Activated T-cell treated with anti-CD3 and anti-CD28 coated beads, Interleukin-2, amount 50 U/mL, for 1 hour (primary cell): Measurements from ENCODE around the gene KRTAP25-1.

Experiments used
- DNase-seq: peaks from one replicate; pipeline ENCODE4 v3.0.0-alpha.2; 2020

KRTAP25-1 gene

DNA sequence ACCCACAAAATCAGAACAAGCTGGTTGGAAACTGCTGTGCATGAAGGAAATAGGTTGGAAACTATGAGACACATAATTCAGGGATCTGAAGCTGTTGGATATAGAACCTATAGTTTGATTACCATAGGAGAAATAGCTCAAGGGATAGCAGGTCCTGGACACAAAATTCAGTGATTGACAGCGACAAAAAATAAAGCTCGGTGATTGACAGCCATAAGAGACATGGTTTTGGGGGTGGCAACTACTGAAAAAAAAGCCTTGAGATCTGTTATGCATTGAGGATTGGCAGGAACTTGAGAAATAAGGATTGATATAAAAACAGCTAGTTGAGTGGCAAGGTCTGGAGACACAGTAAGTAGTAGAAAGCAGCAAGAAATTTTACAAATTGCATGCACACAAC, at the start of gene KRTAP25-1:
Gene KRTAP25-1, minus strand, starts transcription at position 300 of the 400 bp plus-strand sequence. Its CDS starts 24 bp downstream, at position 276.
- DNase-seq: no peak

- DNase-seq: no peak
These were observed 49.4 kb upstream of the KRTAP25-1 start for GRCh38 chr21:30338717-30339116.

DNA sequence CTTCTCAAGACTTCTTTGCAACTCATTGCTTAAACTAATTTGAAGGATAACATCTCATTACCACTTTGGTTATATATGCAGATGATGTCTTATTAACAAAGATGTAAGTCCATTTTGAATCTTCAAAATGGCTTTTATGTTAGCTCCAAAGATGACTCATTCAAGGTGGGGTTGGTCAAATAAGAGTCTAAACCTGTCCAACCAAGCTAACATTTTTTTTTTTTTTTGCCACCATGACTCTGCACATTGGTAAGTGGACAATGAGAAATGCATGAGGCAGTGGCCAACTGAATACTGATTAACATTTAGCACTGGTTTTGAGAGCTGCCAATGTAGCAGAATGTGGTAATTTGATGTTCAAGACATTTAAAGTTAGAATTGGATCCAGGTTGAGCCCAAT, 48.5 kb upstream of the KRTAP25-1 start:
- no peak for DNase-seq

- DNase-seq: no peak
These were observed 48.0 kb upstream of the KRTAP25-1 start, which contains the start of gene KRTAP27-1 for GRCh38 chr21:30337276-30337744. KRTAP27-1 (minus strand) TSS chr21:30337694; CDS start chr21:30337668, 26 bp downstream.

GRCh38 chr21:30336596-30336995, 47.3 kb upstream of the KRTAP25-1 start:
- DNase-seq: no peak

GRCh38 chr21:30333736-30334135, 44.4 kb upstream of the KRTAP25-1 start:
- no peak for DNase-seq

DNA sequence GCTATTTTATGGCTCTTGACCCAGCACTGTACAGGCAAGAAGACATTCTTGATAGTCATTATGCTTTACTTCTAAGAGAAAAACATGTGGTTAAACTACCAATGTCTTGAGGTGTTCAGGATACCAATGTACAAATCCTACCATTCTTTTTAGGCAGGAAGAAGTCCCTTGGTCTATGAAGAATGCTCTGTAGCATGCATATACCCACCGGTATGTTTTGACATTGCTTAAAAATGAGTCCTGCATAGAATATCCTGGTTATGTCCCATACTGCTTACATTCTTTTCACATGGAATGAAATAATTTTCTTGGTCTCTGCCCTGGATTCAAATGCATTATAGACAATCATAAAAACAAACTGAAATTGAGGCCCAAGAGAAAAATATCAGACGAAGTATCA, 43.4 kb upstream of the KRTAP25-1 start:
- no peak for DNase-seq

DNA sequence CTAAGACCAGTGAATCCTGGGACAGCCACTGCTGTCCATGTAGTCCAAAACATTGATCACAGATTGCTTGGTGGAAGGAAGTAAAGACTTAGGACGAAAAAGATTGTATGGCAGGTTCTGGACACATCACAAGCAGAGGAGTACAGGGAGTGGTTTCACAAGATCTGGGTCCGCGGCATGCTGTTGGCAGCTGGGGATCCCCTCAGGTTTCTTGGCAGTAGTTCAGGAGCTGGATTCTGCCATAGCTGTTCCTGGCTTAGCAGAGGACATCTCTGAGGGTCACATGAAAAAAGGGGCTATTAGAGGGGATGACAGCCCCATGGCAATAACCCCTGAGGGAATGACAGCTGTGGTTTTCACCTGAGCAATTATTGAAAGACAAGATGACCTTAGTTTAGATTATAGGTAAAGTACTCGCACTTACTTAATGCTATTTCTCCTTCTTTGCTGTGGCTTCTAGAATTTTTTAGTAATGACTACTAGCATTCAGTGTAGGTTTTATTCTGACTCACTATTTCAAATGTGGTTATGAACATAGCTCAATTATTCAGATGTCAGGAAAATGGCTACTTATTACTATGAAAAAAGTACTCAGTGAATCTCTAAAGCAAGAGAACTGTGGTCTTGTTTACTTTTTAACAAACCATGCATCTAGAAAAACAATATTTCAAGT, 40.0 kb upstream of the KRTAP25-1 start:
- no peak for DNase-seq

GRCh38 chr21:30326390-30326789, 37.1 kb upstream of the KRTAP25-1 start:
- DNase-seq: no peak

GRCh38 chr21:30320215-30320614, 30.9 kb upstream of the KRTAP25-1 start, which contains the start of gene KRTAP26-1:
KRTAP26-1 (minus strand) TSS chr21:30320315; CDS start chr21:30320035, 280 bp downstream.
- no peak for DNase-seq

GRCh38 chr21:30315701-30316100, 26.4 kb upstream of the KRTAP25-1 start:
- DNase-seq: no peak

GRCh38 chr21:30306884-30307283, 17.6 kb upstream of the KRTAP25-1 start:
- DNase-seq: no peak

DNA sequence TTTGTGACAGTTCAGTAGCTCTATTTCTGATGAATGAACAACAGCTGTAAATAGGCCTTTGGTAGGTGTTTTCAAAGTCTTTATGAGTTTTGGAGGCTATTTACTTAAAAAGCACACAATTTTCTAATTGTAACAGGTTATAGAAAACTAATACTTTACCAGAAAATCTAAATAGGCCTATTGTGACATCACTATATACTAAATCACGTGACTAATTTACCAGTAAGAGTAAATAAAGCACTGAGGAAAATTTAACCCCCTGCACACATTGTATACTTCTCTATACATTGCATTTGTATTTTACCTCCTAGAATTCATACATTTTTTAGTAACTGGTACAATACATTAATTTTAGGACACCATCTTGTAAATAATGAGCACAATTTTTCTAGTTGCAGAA, 15.8 kb upstream of the KRTAP25-1 start:
- DNase-seq: no peak

DNA sequence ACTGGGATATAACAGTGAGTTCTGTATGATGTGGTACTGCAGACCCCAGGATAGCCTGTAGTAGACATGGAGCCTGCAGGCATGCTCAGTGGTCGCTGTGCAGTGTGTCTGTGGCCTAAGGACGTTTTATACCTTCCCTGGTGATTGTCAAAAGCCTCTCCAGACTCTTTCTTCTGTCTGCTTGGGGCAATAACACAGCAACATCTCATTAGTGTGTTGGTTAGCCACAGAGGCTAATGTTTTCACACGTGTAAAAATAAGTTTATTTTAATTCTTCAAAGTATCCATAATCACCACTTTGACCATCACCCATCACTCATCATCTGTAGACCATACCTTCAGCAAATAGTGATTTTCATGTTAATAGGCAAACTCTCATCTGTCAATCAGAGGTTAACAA, 6.5 kb downstream of the KRTAP25-1 start, which contains the start of gene KRTAP24-1:
Gene KRTAP24-1, minus strand, starts transcription at position 101 of the 400 bp plus-strand sequence. Its CDS starts 18 bp downstream, at position 83.
- DNase-seq: no peak

DNA sequence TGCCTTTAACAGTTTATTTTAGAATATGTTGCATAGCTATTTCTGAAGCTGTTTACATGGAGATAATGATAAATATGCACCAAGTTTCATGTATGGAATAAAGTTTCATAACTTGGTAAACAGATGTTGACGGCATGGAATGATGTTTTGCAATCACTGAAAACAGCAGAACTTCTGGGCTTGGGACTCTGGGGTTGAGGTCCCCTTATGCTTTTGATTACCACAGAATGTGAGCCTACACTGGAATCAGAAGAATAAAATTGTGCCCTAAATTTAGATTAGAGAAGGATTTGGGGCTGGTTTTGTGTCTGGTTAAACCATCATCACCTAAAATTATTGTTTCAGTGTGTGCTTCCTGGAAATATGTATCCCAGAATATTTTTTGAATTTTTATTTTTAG, 17.7 kb downstream of the KRTAP25-1 start:
- DNase-seq: no peak

DNA sequence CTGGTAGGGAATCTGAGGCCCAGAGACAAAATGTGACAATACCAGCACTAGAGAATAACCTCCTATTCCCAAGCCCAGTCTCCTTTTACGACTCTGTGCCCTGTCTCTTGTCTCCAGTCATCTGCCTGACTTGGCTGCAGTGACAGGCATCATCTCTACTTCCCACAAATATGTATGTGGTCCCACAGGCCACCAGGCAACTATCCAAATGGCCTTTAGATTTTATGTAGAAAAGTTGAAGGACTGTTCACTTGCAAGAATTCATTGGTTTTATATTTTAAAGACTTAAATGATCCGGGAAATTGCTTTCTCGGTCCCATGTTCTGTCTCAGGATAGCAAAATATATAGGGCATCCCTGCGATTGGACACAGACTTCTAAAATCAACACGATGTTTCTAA, 18.2 kb downstream of the KRTAP25-1 start:
- DNase-seq: no peak

DNA sequence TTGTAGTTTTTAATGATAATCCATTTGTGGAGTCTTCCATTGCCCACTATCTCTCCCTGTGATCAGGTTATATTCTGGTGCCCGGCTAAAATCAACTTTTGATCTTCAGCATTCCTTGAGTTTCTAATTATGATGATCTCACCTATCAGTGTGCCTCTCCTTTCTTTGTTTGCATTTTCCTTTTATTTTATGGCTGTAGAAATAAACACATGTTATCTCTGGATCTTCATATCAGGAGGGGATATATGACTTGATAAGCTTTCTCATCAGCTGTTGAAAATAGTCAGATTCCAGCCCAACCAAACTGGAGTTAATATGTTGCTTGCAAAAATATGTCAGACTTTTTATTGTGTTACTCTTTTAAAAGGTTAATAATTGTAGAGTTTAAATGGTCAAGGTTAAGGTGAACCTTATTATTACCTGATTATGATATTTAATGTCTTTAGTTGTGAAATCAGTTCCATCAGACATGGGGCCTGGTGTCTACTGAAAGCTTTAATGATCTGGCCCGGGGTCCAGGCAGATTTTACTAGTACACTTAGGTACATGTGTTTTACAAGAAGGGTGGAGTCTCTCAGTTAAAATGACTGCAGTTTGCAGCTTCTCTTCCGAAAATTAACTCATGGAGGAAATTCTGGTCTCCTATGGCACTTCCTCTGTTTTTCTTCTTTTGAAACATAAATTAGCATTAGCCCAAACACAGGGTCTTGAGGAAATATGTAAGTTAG, 19.3 kb downstream of the KRTAP25-1 start:
- DNase-seq: no peak

DNA sequence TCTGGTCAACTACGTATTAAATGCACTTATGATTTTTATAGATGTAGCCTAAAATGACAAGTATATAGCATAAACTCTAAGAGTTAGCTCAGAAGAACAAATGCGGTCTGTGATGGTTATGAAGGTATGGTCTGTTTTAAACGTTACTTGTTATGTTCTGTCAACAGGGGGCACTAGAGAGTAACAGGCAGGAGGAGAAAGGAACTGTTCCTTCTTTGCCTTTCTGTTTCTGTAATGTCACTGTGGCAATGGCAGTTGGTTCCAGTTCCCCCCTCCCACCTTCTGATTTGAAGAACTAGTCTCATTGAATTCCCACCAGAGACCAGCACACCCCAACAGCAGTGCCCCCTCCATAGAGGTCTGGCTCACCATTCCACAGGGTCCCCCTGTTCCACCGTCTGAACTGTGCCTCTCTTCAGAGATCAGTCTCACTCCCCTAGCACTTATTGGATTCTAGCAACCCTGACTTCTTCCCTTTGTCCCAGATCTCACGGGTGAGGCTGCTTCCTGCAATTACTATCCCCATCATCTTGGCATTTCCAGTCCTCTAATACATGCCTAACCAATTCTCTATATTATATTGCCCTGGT, 20.6 kb downstream of the KRTAP25-1 start:
- DNase-seq: no peak

DNA sequence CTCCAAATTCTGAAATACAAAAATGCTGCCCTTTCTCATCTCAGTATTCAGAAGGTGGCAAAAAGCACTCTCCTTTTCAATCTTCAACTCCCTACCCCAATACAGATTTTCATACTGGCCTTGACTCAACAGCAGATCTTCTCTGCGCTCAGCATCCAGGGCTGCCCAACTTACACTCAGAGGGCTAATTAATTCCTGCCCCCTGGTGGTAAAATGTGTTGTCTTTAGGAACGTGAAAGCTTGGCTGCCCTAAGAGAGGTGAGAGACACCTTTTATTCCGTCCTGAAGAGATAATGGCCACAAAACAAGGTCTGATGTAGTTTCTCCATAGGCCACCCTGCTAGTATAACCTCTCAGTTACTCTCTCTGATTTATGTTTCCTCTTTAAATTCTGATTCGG, 31.5 kb downstream of the KRTAP25-1 start:
- DNase-seq: no peak

DNA sequence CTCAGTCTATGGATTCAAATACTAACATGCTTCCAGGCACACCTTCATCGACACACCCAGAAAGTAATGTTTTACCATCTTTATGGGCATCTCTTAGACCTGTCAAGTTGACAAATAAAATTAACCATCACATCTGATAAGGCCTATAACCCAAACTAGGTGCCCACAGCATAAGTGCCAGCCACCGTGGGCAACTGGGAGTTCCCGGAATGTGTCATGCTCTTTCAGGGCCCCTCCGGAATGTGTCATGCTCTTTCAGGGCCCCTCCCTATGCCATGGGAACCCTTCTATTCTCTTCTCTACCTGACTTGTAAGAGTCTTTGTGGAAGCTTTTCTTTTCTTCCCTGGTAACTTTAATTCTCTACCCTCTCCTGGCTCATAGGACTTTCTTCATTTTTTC, 33.2 kb downstream of the KRTAP25-1 start:
- no peak for DNase-seq

- no peak for DNase-seq
These were observed 33.6 kb downstream of the KRTAP25-1 start for GRCh38 chr21:30255679-30256078.

- DNase-seq: no peak
These were observed 37.5 kb downstream of the KRTAP25-1 start for GRCh38 chr21:30251781-30252180.

- no peak for DNase-seq
These were observed 39.4 kb downstream of the KRTAP25-1 start for GRCh38 chr21:30249936-30250335.

DNA sequence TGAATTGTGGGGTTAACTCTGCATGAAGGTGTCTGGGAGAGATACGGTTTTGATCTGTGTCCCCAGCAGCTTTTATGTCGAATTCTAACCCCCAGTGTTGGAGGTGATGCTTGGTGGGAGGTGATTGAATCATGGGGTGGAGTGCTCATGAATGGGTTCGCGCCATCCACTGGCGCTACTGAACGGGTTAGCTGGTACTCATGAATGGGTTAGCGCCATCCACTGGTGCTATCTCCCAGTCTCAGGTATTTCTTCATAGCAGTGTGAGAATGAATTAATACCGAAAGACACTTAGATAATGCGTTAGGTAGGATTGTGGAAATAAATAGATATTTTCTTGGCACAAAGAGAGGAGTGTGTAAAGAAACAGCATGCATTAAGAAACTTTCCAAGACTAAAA, 40.5 kb downstream of the KRTAP25-1 start:
- DNase-seq: no peak
